Hepatocyte (in vitro differentiated cells): ENCODE data around the gene TAS1R3.

Experiments used
- CTCF ChIP-seq: fragments of 200-600 bp; sonication (generic); IDR thresholded peaks from 2 replicates; pipeline ENCODE4 v1.5.1; 2016; ENCODE audit warnings: antibody characterized with exemption, mild to moderate bottlenecking; ENCODE audit not compliant: poor library complexity
- EZH2 ChIP-seq: fragments of 200-600 bp; sonication (generic); IDR thresholded peaks from 2 replicates; pipeline ENCODE4 v1.6.1; 2016; ENCODE audit warnings: antibody characterized with exemption, mild to moderate bottlenecking, borderline replicate concordance
- EZH2phosphoT487 ChIP-seq: fragments of 200-600 bp; sonication (generic); IDR thresholded peaks from one replicate; pipeline ENCODE4 v1.6.1; 2018; ENCODE audit warnings: antibody characterized with exemption, mild to moderate bottlenecking, low read depth, moderate library complexity; ENCODE audit not compliant: unreplicated experiment, severe bottlenecking

- peak; percentile 46 for TF ChIP-seq CTCF
- no peak for TF ChIP-seq EZH2
- TF ChIP-seq EZH2phosphoT487, result no peak
These were observed 40.8 kb upstream of the TAS1R3 start for GRCh38 chr1:1290238-1290731.
